Measurements from ENCODE around the gene SALL3. TPM values are rescaled to one million over a fixed set of nuclear protein-coding genes. Genes with fewer than 3 reads are reported as not detected.

SALL3 gene
- total and polyA plus RNA-seq, 9 donors = 0.13 to 0.15 TPM; not detected in 7

- no peaks in the 10 kb centered on the region for H3K36me3 ChIP-seq
- H3K27ac ChIP-seq = no peak overlapping the region
- no peaks in the 10 kb centered on the region for H3K4me1 ChIP-seq (ENCODE audit: insufficient read depth)
- H3K9me3 ChIP-seq = no peaks in the 10 kb centered on the region
- H3K27me3 ChIP-seq = no peaks in the 10 kb centered on the region
- intact Hi-C loops (cut with DNase I) = no loop called here
- WGBS, 3 donors = 83 to 89% (median 84%) methylated on average over 8 of the region's 8 CpGs
- DNase-seq = no peak
- H3K4me3 ChIP-seq = no peak overlapping the region
- TF ChIP-seq EP300 (IDR thresholded peaks at IDR 0.05) (no peak), CTCF (IDR thresholded peaks at IDR 0.05) (no peak), POLR2A (IDR thresholded peaks at IDR 0.05) (no peak)
Measured at GRCh38 chr18:79048245-79048632, 68.6 kb downstream of the SALL3 start.

GRCh38 chr18:79049506-79049905 lies 69.9 kb downstream of the SALL3 start:
- Histone ChIP-seq H3K27me3 (no peaks in the 10 kb centered on the region), H3K36me3 (no peaks in the 10 kb centered on the region), H3K27ac (no peak overlapping the region), H3K4me1 (ENCODE audit: insufficient read depth) (no peaks in the 10 kb centered on the region), H3K4me3 (no peak overlapping the region), H3K9me3 (no peaks in the 10 kb centered on the region)
- intact Hi-C loops (cut with DNase I) = no loop called here
- TF ChIP-seq CTCF (IDR thresholded peaks at IDR 0.05) (no peak), EP300 (IDR thresholded peaks at IDR 0.05) (no peak), POLR2A (IDR thresholded peaks at IDR 0.05) (no peak)
- WGBS, 3 donors = 88 to 97% (median 92%) methylated on average over 3 of the region's 3 CpGs
- DNase-seq = no peak

Other genes starting within 250 kb of the SALL3 start
- 10 to 100 TPM; 29.1 to 72.1 (median 43.4) TPM for gene ATP9B, start 89.6 kb downstream of the SALL3 start, total RNA-seq
- gene ATP9B, start 89.6 kb downstream of the SALL3 start, polyA plus RNA-seq = 10 to 100 TPM; 19.9 to 28.6 TPM

All from ovary (tissue), 9 donors.